Upper lobe of left lung (tissue), 4 donors: ENCODE results near the gene MYO1E.

Experiments used
- EP300 ChIP-seq, 4 donors: sonication (generic); formaldehyde crosslinking; IDR thresholded peaks; one replicate each; pipeline ENCODE4 v1.5.1; 2017; ENCODE audit warnings: antibody characterized with exemption in 4 of 4, control low read depth in 2 of 4
- POLR2A ChIP-seq, 4 donors: fragments of 450-650 bp; IDR thresholded peaks; one replicate each; pipeline ENCODE4 v1.5.1; 2016 to 2017; ENCODE audit warnings: antibody characterized with exemption in 4 of 4, mild to moderate bottlenecking in 2 of 4
- POLR2AphosphoS5 ChIP-seq, 2 donors: sonication (generic); formaldehyde crosslinking; IDR thresholded peaks; one replicate each; pipeline ENCODE4 v1.5.1; 2017; ENCODE audit warnings: antibody characterized with exemption in 2 of 2
- TF ChIP-seq, protein P1 (sequence below), 6 experiments: fragments of 450-650 bp in 4 of 6; fragments of 200-600 bp in 2 of 6; sonication (generic) in 2 of 6; IDR thresholded peaks; one replicate each; pipeline ENCODE4 v1.5.1; 2016 to 2019; ENCODE audit warnings: antibody characterized with exemption in 6 of 6

DNA sequence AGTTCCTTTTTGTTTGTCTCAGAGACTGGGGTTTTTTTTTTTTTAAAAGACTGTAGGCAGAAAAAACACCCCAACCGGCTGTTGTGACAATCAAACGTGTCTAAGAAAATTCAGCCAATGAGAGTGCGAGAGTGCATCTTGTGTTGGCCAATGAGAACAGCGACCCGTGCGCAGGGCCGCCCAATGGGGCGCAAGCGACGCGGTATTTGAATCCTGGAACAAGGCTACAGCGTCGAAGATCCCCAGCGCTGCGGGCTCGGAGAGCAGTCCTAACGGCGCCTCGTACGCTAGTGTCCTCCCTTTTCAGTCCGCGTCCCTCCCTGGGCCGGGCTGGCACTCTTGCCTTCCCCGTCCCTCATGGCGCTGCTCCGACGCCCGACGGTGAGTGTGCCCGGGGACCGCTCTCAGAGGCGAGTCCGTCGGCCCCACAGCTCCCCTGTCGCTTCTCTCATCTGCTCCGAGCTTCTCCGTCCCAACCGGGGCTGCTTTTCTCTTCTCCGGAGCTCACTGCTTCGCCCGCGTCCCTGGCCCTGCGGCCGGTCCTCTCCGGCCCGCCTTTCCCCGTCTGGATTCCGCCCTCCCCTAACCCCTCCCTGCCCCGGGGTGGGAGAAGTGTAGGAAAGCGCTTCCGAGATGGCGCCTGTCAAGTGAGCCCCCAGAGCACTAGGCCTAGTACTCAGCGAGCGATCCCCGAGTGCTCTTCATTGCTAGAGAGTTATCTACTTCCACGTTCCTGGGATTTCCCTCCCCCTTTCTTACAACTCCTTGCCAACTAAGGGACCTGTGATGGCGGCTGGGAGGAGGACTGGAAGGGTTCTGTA lies 267.5 kb downstream of the MYO1E start, which contains the start of gene CCNB2:
- TF ChIP-seq POLR2A (IDR thresholded peaks at IDR 0.05) (no peak), POLR2AphosphoS5 (IDR thresholded peaks at IDR 0.05) (peak in 1 of 2 donors; percentile 47), EP300 (IDR thresholded peaks at IDR 0.05) (no peak)
- TF ChIP-seq, protein P1, sequence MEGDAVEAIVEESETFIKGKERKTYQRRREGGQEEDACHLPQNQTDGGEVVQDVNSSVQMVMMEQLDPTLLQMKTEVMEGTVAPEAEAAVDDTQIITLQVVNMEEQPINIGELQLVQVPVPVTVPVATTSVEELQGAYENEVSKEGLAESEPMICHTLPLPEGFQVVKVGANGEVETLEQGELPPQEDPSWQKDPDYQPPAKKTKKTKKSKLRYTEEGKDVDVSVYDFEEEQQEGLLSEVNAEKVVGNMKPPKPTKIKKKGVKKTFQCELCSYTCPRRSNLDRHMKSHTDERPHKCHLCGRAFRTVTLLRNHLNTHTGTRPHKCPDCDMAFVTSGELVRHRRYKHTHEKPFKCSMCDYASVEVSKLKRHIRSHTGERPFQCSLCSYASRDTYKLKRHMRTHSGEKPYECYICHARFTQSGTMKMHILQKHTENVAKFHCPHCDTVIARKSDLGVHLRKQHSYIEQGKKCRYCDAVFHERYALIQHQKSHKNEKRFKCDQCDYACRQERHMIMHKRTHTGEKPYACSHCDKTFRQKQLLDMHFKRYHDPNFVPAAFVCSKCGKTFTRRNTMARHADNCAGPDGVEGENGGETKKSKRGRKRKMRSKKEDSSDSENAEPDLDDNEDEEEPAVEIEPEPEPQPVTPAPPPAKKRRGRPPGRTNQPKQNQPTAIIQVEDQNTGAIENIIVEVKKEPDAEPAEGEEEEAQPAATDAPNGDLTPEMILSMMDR (IDR thresholded peaks at IDR 0.05): peak in 1 of 6 experiments; percentile 3
